AG08396 (cell line): ENCODE measurements around the gene PDCD1.

Experiments used
- DNase-seq: peaks from one replicate; pipeline ENCODE4 v3.0.0; 2012; ENCODE audit warnings: low spot score, mixed read lengths

Gene PDCD1

GRCh38 chr2:241895712-241896641 lies 37.3 kb upstream of the PDCD1 start:
- peak; percentile 64 for DNase-seq

- DNase-seq, result no peak
These were observed 36.7 kb upstream of the PDCD1 start for GRCh38 chr2:241895427-241895711.

GRCh38 chr2:241894681-241895426 lies 36.2 kb upstream of the PDCD1 start:
- DNase-seq, result no peak

GRCh38 chr2:241894056-241894641 lies 35.5 kb upstream of the PDCD1 start:
- DNase-seq, result no peak

- DNase-seq, result no peak
These were observed 34.6 kb upstream of the PDCD1 start for GRCh38 chr2:241893265-241893664.

- DNase-seq, result no peak
These were observed 33.8 kb upstream of the PDCD1 start for GRCh38 chr2:241892299-241893137.

GRCh38 chr2:241891988-241892298 lies 33.2 kb upstream of the PDCD1 start:
- no peak for DNase-seq

GRCh38 chr2:241891315-241891987 lies 32.8 kb upstream of the PDCD1 start:
- DNase-seq, result no peak

GRCh38 chr2:241890524-241891235 lies 32.0 kb upstream of the PDCD1 start:
- DNase-seq, result no peak

GRCh38 chr2:241888641-241889040 lies 29.9 kb upstream of the PDCD1 start:
- no peak for DNase-seq

- no peak for DNase-seq
These were observed 29.3 kb upstream of the PDCD1 start for GRCh38 chr2:241887806-241888522.

GRCh38 chr2:241886840-241887447 lies 28.2 kb upstream of the PDCD1 start:
- no peak for DNase-seq

- DNase-seq, result no peak
These were observed 27.4 kb upstream of the PDCD1 start for GRCh38 chr2:241885946-241886643.

GRCh38 chr2:241885291-241885945 lies 26.7 kb upstream of the PDCD1 start:
- DNase-seq, result no peak

- no peak for DNase-seq
These were observed 26.2 kb upstream of the PDCD1 start for GRCh38 chr2:241884951-241885290.

GRCh38 chr2:241882091-241882625 lies 23.5 kb upstream of the PDCD1 start:
- no peak for DNase-seq

- DNase-seq, result no peak
These were observed 21.8 kb upstream of the PDCD1 start for GRCh38 chr2:241880311-241881073.

GRCh38 chr2:241879326-241879725 lies 20.6 kb upstream of the PDCD1 start:
- no peak for DNase-seq
